Regular cardiac myocyte (primary cell): ENCODE measurements around the gene DNAJC7. TPM values are rescaled to one million over a fixed set of nuclear protein-coding genes. Genes with fewer than 3 reads are reported as not detected.

Experiments used
- total RNA-seq: library from RNA; depleted of rRNA; stranded (reverse); fragments of >200 nt; gene quantifications from 2 replicates; pipeline ENCODE4 v1.2.3, GENCODE V29; 2014

DNAJC7 gene, protein sequence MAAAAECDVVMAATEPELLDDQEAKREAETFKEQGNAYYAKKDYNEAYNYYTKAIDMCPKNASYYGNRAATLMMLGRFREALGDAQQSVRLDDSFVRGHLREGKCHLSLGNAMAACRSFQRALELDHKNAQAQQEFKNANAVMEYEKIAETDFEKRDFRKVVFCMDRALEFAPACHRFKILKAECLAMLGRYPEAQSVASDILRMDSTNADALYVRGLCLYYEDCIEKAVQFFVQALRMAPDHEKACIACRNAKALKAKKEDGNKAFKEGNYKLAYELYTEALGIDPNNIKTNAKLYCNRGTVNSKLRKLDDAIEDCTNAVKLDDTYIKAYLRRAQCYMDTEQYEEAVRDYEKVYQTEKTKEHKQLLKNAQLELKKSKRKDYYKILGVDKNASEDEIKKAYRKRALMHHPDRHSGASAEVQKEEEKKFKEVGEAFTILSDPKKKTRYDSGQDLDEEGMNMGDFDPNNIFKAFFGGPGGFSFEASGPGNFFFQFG
- total RNA-seq, result 53.3 and 89.9 TPM in 2 replicates

DNA sequence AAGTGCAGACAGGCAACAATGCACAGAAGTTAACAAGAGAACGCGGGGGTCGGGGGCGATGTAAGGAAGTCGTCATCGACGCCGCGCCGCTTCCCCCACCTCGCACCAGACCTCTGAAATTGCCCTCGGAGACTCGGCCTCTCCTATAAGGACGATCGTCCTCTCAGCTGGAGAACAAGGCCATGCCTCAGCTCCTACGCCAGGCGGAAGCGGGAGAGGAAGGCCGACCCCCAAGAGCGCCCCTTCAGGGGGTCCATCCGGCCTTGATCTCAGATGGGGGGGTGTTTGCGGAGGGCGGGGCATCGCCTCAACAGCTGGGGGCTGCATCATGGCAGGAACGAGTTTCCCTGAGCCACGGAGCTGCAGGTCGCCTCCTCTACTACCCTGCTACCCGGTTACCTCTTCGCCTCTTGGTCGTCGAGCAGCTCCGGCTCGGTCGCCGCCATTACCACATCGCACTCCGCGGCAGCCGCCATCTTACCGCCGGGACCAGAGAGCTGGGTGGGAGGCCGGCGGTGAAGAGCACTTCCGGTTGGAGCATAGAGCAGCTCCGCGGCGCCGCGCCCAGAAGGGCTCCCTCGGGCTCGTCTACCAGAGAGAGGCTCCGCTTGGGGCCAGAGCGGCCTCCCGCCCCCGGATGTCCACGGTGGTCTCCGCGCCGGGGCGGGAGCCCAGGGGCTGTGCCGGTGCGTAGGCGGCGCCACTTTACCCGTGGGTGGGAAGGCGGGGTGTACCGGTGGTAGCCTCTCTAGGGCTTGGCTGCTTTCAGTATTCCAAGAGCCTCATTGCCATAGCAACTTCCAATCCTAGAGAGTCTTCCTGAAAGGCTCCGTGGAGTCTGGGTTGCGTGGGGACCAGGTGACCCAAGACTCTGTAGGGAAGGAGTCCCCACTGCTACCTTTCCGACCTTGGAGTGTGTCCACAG lies at the start of gene DNAJC7:
Gene DNAJC7, minus strand, starts transcription at position 499 of the 925 bp plus-strand sequence. Its CDS starts 23 bp downstream, at position 476.

DNA sequence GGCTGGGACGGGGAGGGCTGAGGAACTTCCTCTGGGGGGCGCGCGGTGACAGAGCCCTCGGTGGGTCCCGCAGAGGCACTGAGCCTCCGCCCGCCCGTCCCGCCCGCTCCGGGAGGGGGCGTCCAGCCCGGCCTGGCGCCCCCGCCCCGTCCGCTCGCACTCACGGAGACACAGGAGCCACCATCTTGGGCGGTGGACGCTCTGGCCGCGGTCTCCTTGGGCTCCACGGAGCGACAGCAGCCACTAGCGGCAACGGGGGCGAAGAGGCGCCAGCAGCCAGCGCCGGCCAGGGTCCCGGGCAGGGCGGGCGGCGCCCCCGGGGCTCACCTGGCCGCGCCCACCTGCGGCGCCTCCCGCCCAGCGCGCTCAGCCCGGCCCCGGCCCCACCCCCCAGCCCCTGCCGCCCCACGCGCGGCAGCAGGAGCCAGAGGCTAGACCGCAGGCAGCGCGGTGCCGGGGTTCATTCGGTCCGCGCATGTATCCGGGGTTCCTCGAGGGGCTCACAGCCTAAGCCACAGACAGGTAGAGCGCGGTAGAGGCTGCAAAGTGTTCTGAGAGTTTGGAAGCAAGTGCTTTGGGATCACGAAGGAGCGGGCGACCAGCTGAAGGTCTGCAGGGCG lies 33.3 kb upstream of the DNAJC7 start, which contains the start of gene C17orf113:
Gene C17orf113, minus strand, starts transcription at position 209 of the 620 bp plus-strand sequence. CDS start 7,225 bp downstream, outside the sequence.

DNA sequence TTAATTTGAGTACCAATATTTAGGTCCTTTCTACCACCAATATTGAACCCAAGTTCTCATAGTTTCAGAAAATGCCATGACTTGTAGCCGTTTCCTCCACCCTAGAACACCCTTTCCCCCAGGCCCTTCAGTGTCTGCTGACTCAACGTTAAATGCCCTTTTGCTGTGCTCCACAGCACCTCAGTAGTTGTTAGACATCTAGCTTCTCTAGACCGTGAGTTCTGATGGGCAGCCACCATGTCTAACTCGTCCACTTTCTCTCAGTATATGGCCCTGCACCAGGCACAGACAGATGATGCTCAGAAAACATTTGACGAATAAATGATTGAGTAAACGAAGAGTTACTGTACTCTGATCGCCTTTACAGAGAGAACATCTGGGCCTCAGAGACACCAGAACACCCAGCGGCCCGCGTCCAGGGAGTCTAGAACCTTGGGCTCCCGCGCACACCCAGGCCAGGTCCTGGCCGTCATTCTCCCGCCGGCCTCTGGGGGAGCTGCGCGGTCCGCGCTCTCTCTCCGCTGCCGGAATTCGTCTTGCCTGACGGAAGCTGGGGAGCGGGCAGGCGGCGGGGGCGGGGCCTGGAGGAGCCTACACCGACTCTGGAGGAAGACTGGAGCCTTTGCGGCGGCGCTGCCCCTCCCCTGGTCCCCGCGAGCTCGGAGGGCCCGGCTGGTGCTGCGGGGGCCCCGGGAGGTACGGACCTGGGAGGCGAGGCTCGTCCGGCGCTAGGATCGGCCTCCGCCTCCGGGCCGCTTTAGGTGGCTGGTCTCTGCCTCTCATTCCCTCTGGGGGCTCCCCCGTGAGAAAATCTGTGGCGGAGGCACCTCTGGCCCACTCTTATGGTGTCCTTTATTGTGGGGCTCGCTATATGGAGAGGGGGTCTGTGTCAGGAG lies 2.5 kb upstream of the DNAJC7 start, which contains the start of gene NKIRAS2:
Gene NKIRAS2, plus strand, starts transcription at position 582 of the 896 bp plus-strand sequence. CDS start 1,488 bp downstream, outside the sequence.

DNA sequence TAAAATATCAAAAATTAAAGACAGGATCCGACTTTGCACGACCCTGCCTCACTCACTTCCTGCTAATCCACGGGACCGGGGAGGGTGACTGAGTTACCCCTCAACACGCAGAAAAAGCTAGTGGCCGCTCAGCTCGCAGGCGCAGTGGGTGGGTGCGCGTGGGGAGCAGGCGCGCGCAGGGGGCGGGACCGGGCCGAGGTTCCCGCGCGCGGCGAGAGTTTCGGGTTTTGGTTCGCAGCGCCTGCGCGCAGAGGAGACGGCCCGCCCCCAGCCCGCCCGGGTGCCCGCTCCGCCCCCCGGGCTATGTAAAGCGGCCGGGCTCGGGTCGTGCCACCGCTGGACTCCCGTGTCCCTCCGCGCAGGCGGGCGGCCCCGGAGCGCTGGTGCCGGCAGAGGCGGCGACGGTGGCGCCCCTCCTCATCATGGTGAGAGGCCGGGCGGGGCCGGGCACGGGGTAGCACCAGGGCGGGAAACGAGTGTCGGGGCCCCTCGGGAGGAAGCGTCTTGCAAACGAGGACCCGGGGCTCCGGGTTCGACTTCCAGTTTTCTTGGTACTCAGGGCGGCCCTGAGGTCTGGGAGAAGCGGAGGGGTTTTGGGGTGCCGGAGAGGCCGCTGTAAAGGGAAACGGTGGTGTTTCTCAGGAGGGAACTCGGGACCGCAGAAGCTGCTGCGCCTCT lies 50.6 kb downstream of the DNAJC7 start, which contains the start of gene CNP:
Gene CNP, plus strand, starts transcription at position 333 of the 678 bp plus-strand sequence. Its CDS starts 90 bp downstream, at position 423.

DNA sequence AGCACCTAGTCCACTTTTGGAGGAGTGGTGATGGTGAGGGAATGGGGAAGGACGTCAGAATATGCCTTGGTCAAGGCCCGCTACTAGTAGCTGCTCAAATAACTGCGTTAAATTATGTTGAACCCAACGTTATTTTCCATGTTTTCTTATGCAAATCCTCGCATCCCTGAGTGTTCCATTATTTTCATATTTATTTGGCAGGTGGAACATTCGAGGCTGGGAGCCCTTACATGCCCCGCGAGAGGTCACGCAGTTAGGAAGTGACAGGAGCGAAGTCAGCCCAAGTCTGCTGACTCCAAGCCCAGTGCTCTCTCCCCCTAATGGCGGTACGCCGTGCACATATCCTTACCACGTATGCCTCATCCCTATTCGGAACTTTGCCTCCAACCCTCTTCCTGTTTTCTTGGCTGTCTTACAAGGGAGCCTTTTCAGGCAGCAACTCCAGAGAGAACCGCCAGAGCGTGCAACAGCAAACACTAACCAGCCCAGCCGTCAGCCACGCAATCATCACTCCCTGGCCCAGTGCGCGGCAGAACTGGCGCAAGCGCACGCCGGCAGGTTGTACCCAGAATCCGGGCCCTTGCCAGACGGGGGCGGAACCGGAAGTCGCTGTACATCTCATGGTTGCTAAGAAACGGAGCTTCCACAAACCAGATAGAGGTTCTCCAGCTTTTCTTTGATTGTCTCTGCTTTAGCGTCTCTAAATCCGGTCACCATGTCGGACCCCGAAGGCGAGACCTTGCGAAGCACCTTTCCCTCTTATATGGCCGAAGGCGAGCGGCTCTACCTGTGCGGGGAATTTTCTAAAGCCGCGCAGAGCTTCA lies 87.0 kb downstream of the DNAJC7 start, which contains the start of gene ODAD4:
Gene ODAD4, plus strand, starts transcription at position 609 of the 824 bp plus-strand sequence. Its CDS starts 107 bp downstream, at position 716.

Other genes starting within 250 kb of the DNAJC7 start
- gene JUP, start 230.7 kb downstream of the DNAJC7 start, total RNA-seq, result 10.5 and 14.1 TPM in 2 replicates
- 103 and 118 TPM in 2 replicates for gene P3H4, start 205.5 kb downstream of the DNAJC7 start, total RNA-seq
- gene FKBP10, start 204.4 kb downstream of the DNAJC7 start, total RNA-seq, result 229 and 408 TPM in 2 replicates
- 57.5 and 69.2 TPM in 2 replicates for gene NT5C3B, start 181.2 kb downstream of the DNAJC7 start, total RNA-seq
- gene KLHL10, start 179.6 kb downstream of the DNAJC7 start, total RNA-seq, result under 0.01 and 0.28 TPM in 2 replicates
- 31.3 and 47.0 TPM in 2 replicates for gene KLHL11, start 152.0 kb downstream of the DNAJC7 start, total RNA-seq
- 184 and 301 TPM in 2 replicates for gene ACLY, start 98.5 kb downstream of the DNAJC7 start, total RNA-seq
- 0.56 and 0.58 TPM in 2 replicates for gene ODAD4, start 86.8 kb downstream of the DNAJC7 start, total RNA-seq
- gene CNP, start 50.6 kb downstream of the DNAJC7 start, total RNA-seq, result 25.4 and 68.6 TPM in 2 replicates
- 27.1 and 42.4 TPM in 2 replicates for gene NKIRAS2, start 2.7 kb upstream of the DNAJC7 start, total RNA-seq
- gene C17orf113, start 33.2 kb upstream of the DNAJC7 start, total RNA-seq, result under 0.01 and 0.28 TPM in 2 replicates
- gene ZNF385C, start 81.0 kb upstream of the DNAJC7 start, total RNA-seq, result under 0.01 TPM in 1 of 2 replicates, not detected in the other
- gene DHX58, start 95.3 kb upstream of the DNAJC7 start, total RNA-seq, result 6.5 and 13.2 TPM in 2 replicates
- 6.9 and 7.6 TPM in 2 replicates for gene KAT2A, start 103.9 kb upstream of the DNAJC7 start, total RNA-seq
- gene HSPB9, start 105.4 kb upstream of the DNAJC7 start, total RNA-seq, result not detected in 2 replicates
- 54.7 and 99.3 TPM in 2 replicates for gene RAB5C, start 137.6 kb upstream of the DNAJC7 start, total RNA-seq
- gene KCNH4, start 163.7 kb upstream of the DNAJC7 start, total RNA-seq, result under 0.01 TPM in 1 of 2 replicates, not detected in the other
- not detected in 2 replicates for gene HCRT, start 168.0 kb upstream of the DNAJC7 start, total RNA-seq
- gene GHDC, start 177.1 kb upstream of the DNAJC7 start, total RNA-seq, result 12.5 and 20.9 TPM in 2 replicates